VCaP (cell line): ENCODE results near the gene RBM44.
A peak's percentile ranks its signal among the peaks of the same experiment; 100 is the strongest.

Source experiments
- H3K27ac ChIP-seq: fragments of 450-650 bp; 2 replicates; pipeline ENCODE4 v1.5.1; 2017
- CTCF ChIP-seq: fragments of 450-650 bp; conservative IDR thresholded peaks from 2 replicates; pipeline ENCODE4 v1.5.1; 2017; ENCODE audit warnings: mild to moderate bottlenecking, moderate library complexity

RBM44 gene

GRCh38 chr2:237790353-237790752 is 8.2 kb upstream of the RBM44 start:
- TF ChIP-seq CTCF: no peak
- no peak overlapping the region for H3K27ac ChIP-seq

GRCh38 chr2:237791977-237792727 is 6.4 kb upstream of the RBM44 start:
- no peak overlapping the region for H3K27ac ChIP-seq
- no peak for TF ChIP-seq CTCF

- H3K27ac ChIP-seq: no peak overlapping the region
- no peak for TF ChIP-seq CTCF
These were observed 1.3 kb upstream of the RBM44 start for GRCh38 chr2:237797253-237797652.

- TF ChIP-seq CTCF: no peak
- H3K27ac ChIP-seq: no peak overlapping the region
These were observed 465 bp downstream of the RBM44 start for GRCh38 chr2:237799060-237799428.

DNA sequence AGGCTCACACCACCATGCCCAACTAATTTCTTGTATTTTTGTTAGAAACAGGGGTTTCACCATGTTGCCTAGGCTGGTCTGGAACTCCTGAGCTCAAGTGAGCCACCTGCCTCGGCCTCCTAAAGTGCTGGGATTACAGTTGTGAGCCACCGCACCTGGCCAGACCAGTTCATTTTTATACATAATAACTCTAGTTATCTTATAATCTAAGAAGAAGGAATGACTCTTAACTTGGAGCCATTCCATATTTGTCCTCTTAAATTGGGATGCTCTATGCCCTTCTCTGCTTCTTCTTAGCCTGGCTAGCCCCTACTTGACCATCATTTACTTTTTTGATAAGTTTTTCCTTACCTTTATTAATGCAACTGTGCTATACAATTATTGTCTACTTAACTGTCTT is 2.9 kb downstream of the RBM44 start:
- no peak for TF ChIP-seq CTCF

GRCh38 chr2:237806334-237806733 is 7.8 kb downstream of the RBM44 start:
- TF ChIP-seq CTCF: no peak
- H3K27ac ChIP-seq: no peak overlapping the region

More for the DNA sequence above, 2.9 kb downstream of the RBM44 start:
- peak overlapping the region; percentile 46; the same call in 1 of the 2 replicates for H3K27ac ChIP-seq

DNA sequence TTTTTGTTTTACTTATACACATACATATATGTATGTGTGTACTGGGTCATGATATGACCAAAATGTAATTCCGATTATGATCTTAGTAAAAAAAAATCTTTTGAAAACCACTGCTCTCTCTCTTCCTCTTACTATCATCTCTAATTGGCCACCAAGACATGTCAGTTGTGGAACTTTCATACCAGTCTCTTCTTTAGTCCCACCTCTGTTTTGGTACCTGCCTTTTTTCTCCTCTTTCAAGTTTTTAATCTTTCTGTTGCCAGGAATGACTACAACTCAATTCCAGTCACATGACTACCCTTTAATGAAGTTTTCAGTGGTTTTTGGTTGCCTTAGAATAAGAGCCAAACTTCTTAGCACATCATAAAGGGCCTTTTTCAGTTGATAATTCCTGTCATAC is 17.1 kb downstream of the RBM44 start:
- H3K27ac ChIP-seq: no peak overlapping the region
- TF ChIP-seq CTCF: no peak
